HEK293 (cell line): ENCODE data around the gene ENAH.
"Not testable (repeated sequence)": the region's sequence is repeated elsewhere in the genome, so short reads cannot be mapped to it uniquely, and the experiment has no call there.

ENCODE experiments used
- HOXA7 ChIP-seq: sonication (generic); formaldehyde crosslinking; IDR thresholded peaks from 2 replicates; pipeline ENCODE4 v1.8.1; 2022; ENCODE audit warnings: missing genetic modification reagents, borderline replicate concordance
- MYNN ChIP-seq: fragments of 450-650 bp; formaldehyde crosslinking; IDR thresholded peaks from 2 replicates; pipeline ENCODE4 v1.5.1; 2016; ENCODE audit warnings: missing biosample characterization, missing genetic modification characterization, borderline replicate concordance
- MZF1 ChIP-seq: fragments of 450-650 bp; formaldehyde crosslinking; IDR thresholded peaks from 2 replicates; pipeline ENCODE4 v1.5.1; 2017; ENCODE audit warnings: missing biosample characterization, missing genetic modification characterization, borderline replicate concordance
- WT1 ChIP-seq: fragments of 450-650 bp; formaldehyde crosslinking; IDR thresholded peaks from 2 replicates; pipeline ENCODE4 v1.5.1; 2016; ENCODE audit warnings: missing biosample characterization, missing genetic modification characterization
- YY1 ChIP-seq: fragments of 450-650 bp; formaldehyde crosslinking; IDR thresholded peaks from 2 replicates; pipeline ENCODE4 v1.5.1; 2018; ENCODE audit warnings: missing biosample characterization, missing genetic modification characterization
- ZNF114 ChIP-seq: fragments of 450-650 bp; formaldehyde crosslinking; IDR thresholded peaks from 2 replicates; pipeline ENCODE4 v1.5.0; 2017; ENCODE audit warnings: missing biosample characterization, missing genetic modification characterization
- ZNF416 ChIP-seq: fragments of 450-650 bp; formaldehyde crosslinking; IDR thresholded peaks from 2 replicates; pipeline ENCODE4 v1.5.1; 2016; ENCODE audit warnings: missing biosample characterization, missing genetic modification characterization
- ZNF558 ChIP-seq: fragments of 450-650 bp; formaldehyde crosslinking; IDR thresholded peaks from 2 replicates; pipeline ENCODE4 v1.5.1; 2016; ENCODE audit warnings: missing biosample characterization, missing genetic modification characterization
- ZNF621 ChIP-seq: fragments of 450-650 bp; formaldehyde crosslinking; IDR thresholded peaks from 2 replicates; pipeline ENCODE4 v1.5.1; 2017; ENCODE audit warnings: missing biosample characterization, missing genetic modification characterization
- TF ChIP-seq, protein P1 (sequence below): fragments of 450-650 bp; formaldehyde crosslinking; IDR thresholded peaks from 2 replicates; pipeline ENCODE4 v1.5.1; 2016; ENCODE audit warnings: missing biosample characterization, missing genetic modification characterization
- TF ChIP-seq, protein P2 (sequence below): fragments of 450-650 bp; formaldehyde crosslinking; IDR thresholded peaks from 2 replicates; pipeline ENCODE4 v1.5.1; 2016; ENCODE audit warnings: missing biosample characterization, missing genetic modification characterization
- TF ChIP-seq, protein P3 (sequence below): fragments of 450-650 bp; formaldehyde crosslinking; IDR thresholded peaks from 2 replicates; pipeline ENCODE4 v1.5.1; 2016; ENCODE audit warnings: missing biosample characterization, missing genetic modification characterization
- TF ChIP-seq, protein P4 (sequence below): fragments of 450-650 bp; formaldehyde crosslinking; IDR thresholded peaks from 2 replicates; pipeline ENCODE4 v1.5.1; 2016; ENCODE audit warnings: missing biosample characterization, missing genetic modification characterization, low read depth

DNA sequence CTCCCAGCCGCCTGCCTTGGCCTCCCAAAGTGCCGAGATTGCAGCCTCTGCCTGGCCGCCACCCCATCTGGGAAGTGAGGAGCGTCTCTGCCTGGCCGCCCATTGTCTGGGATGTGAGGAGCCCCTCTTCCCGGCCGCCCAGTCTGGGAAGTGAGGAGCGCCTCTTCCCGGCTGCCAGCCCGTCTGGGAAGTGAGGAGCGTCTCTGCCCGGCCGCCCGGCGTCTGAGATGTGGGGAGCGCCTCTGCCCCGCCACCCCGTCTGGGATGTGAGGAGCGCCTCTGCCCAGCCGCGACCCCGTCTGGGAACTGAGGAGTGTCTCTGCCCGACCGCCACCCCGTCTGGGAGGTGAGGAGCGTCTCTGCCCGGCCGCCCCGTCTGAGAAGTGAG is 37.5 kb downstream of the ENAH start:
- TF ChIP-seq, protein P1, sequence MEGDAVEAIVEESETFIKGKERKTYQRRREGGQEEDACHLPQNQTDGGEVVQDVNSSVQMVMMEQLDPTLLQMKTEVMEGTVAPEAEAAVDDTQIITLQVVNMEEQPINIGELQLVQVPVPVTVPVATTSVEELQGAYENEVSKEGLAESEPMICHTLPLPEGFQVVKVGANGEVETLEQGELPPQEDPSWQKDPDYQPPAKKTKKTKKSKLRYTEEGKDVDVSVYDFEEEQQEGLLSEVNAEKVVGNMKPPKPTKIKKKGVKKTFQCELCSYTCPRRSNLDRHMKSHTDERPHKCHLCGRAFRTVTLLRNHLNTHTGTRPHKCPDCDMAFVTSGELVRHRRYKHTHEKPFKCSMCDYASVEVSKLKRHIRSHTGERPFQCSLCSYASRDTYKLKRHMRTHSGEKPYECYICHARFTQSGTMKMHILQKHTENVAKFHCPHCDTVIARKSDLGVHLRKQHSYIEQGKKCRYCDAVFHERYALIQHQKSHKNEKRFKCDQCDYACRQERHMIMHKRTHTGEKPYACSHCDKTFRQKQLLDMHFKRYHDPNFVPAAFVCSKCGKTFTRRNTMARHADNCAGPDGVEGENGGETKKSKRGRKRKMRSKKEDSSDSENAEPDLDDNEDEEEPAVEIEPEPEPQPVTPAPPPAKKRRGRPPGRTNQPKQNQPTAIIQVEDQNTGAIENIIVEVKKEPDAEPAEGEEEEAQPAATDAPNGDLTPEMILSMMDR (tag by site-specific recombination), result not testable (repeated sequence)
- TF ChIP-seq MZF1 (tag by site-specific recombination); MYNN (tag by site-specific recombination); WT1 (tag by site-specific recombination); HOXA7; ZNF558 (tag by site-specific recombination); ZNF416; ZNF114 (tag by site-specific recombination); ZNF621 (tag by site-specific recombination); YY1 (tag by site-specific recombination): not testable (repeated sequence)
- TF ChIP-seq, protein P2, sequence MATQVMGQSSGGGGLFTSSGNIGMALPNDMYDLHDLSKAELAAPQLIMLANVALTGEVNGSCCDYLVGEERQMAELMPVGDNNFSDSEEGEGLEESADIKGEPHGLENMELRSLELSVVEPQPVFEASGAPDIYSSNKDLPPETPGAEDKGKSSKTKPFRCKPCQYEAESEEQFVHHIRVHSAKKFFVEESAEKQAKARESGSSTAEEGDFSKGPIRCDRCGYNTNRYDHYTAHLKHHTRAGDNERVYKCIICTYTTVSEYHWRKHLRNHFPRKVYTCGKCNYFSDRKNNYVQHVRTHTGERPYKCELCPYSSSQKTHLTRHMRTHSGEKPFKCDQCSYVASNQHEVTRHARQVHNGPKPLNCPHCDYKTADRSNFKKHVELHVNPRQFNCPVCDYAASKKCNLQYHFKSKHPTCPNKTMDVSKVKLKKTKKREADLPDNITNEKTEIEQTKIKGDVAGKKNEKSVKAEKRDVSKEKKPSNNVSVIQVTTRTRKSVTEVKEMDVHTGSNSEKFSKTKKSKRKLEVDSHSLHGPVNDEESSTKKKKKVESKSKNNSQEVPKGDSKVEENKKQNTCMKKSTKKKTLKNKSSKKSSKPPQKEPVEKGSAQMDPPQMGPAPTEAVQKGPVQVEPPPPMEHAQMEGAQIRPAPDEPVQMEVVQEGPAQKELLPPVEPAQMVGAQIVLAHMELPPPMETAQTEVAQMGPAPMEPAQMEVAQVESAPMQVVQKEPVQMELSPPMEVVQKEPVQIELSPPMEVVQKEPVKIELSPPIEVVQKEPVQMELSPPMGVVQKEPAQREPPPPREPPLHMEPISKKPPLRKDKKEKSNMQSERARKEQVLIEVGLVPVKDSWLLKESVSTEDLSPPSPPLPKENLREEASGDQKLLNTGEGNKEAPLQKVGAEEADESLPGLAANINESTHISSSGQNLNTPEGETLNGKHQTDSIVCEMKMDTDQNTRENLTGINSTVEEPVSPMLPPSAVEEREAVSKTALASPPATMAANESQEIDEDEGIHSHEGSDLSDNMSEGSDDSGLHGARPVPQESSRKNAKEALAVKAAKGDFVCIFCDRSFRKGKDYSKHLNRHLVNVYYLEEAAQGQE (tag by site-specific recombination), result not testable (repeated sequence)
- TF ChIP-seq, protein P3, sequence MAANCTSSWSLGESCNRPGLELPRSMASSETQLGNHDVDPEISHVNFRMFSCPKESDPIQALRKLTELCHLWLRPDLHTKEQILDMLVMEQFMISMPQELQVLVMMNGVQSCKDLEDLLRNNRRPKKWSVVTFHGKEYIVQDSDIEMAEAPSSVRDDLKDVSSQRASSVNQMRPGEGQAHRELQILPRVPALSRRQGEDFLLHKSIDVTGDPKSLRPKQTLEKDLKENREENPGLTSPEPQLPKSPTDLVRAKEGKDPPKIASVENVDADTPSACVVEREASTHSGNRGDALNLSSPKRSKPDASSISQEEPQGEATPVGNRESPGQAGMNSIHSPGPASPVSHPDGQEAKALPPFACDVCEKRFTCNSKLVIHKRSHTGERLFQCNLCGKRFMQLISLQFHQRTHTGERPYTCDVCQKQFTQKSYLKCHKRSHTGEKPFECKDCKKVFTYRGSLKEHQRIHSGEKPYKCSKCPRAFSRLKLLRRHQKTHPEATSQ (tag by site-specific recombination), result not testable (repeated sequence)
- TF ChIP-seq, protein P4, sequence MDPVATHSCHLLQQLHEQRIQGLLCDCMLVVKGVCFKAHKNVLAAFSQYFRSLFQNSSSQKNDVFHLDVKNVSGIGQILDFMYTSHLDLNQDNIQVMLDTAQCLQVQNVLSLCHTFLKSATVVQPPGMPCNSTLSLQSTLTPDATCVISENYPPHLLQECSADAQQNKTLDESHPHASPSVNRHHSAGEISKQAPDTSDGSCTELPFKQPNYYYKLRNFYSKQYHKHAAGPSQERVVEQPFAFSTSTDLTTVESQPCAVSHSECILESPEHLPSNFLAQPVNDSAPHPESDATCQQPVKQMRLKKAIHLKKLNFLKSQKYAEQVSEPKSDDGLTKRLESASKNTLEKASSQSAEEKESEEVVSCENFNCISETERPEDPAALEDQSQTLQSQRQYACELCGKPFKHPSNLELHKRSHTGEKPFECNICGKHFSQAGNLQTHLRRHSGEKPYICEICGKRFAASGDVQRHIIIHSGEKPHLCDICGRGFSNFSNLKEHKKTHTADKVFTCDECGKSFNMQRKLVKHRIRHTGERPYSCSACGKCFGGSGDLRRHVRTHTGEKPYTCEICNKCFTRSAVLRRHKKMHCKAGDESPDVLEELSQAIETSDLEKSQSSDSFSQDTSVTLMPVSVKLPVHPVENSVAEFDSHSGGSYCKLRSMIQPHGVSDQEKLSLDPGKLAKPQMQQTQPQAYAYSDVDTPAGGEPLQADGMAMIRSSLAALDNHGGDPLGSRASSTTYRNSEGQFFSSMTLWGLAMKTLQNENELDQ (tag by site-specific recombination), result not testable (repeated sequence)
